DOHH2 (cell line): Measurements from ENCODE around the gene VRK2.
A peak's percentile ranks its signal among the peaks of the same experiment; 100 is the strongest.

Source experiments
- H3F3A ChIP-seq: fragments of 200-600 bp; sonication (generic), shearing (Covaris generic); 2 replicates; pipeline ENCODE4 v1.6.0; 2016; ENCODE audit warnings: antibody characterized with exemption, mild to moderate bottlenecking; ENCODE audit not compliant: control insufficient read depth, insufficient read depth
- H3K27ac ChIP-seq: fragments of 200-600 bp; sonication (generic); 2 replicates; pipeline ENCODE4 v1.5.1; 2014; ENCODE audit warnings: low read depth, mild to moderate bottlenecking, low read length, moderate library complexity
- H3K27me3 ChIP-seq: fragments of 200-600 bp; sonication (generic); 2 replicates; pipeline ENCODE4 v1.6.1; 2014; ENCODE audit warnings: mild to moderate bottlenecking, low read length, mixed read lengths; ENCODE audit not compliant: control insufficient read depth
- H3K36me3 ChIP-seq: fragments of 200-600 bp; sonication (generic); 2 replicates; pipeline ENCODE4 v1.6.1; 2014; ENCODE audit warnings: mild to moderate bottlenecking, low read length, moderate library complexity, mixed read lengths; ENCODE audit not compliant: control insufficient read depth
- H3K4me1 ChIP-seq: fragments of 200-600 bp; sonication (generic); 2 replicates; pipeline ENCODE4 v1.6.1; 2014; ENCODE audit warnings: mild to moderate bottlenecking, low read length, mixed read lengths; ENCODE audit not compliant: control insufficient read depth
- H3K4me2 ChIP-seq: fragments of 200-600 bp; sonication (generic); 2 replicates; pipeline ENCODE4 v1.6.0; 2014; ENCODE audit warnings: mild to moderate bottlenecking, low read length, moderate library complexity
- H3K4me3 ChIP-seq: fragments of 200-600 bp; sonication (generic); 2 replicates; pipeline ENCODE4 v1.5.1; 2014; ENCODE audit warnings: mild to moderate bottlenecking, low read length, mixed read lengths
- H3K79me2 ChIP-seq: fragments of 200-600 bp; sonication (generic); 2 replicates; pipeline ENCODE4 v1.6.1; 2014; ENCODE audit warnings: mild to moderate bottlenecking, low read length, mixed read lengths; ENCODE audit not compliant: control insufficient read depth
- H3K9me2 ChIP-seq: fragments of 200-600 bp; sonication (generic); replicated peaks from 2 replicates; pipeline ENCODE4 v1.6.1; 2014; ENCODE audit warnings: mild to moderate bottlenecking, low read length, mixed read lengths; ENCODE audit not compliant: control insufficient read depth
- H3K9me3 ChIP-seq: fragments of 200-600 bp; sonication (generic); 2 replicates; pipeline ENCODE4 v1.6.1; 2014; ENCODE audit warnings: antibody characterized with exemption, low read length, mixed read lengths; ENCODE audit not compliant: control insufficient read depth, insufficient read depth
- H4K20me1 ChIP-seq: fragments of 200-600 bp; sonication (generic); 2 replicates; pipeline ENCODE4 v1.6.0; 2014; ENCODE audit warnings: low read depth, mild to moderate bottlenecking, antibody characterized with exemption, low read length, moderate library complexity; ENCODE audit not compliant: control insufficient read depth, insufficient read depth
- CTCF ChIP-seq: fragments of 200-600 bp; sonication (generic); IDR thresholded peaks from one replicate; pipeline ENCODE4 v1.5.1; 2014; ENCODE audit warnings: antibody characterized with exemption, mild to moderate bottlenecking, low read depth, low read length; ENCODE audit not compliant: poor library complexity, severe bottlenecking
- EZH2phosphoT487 ChIP-seq: fragments of 200-600 bp; sonication (generic); IDR thresholded peaks from 2 replicates; pipeline ENCODE4 v1.6.1; 2017; ENCODE audit warnings: borderline replicate concordance, mild to moderate bottlenecking, antibody characterized with exemption, low read length, moderate library complexity, mixed read lengths

The VRK2 gene

GRCh38 chr2:58131191-58132011 lies 84.8 kb downstream of the VRK2 start:
- H3K9me2 ChIP-seq, result no peaks in the 10 kb centered on the region
- no peaks in the 10 kb centered on the region for H3K4me1 ChIP-seq
- H3K36me3 ChIP-seq, result peaks cover 12% of the 10 kb centered on the region
- H4K20me1 ChIP-seq, result no peaks in the 10 kb centered on the region
- H3K9me3 ChIP-seq, result no peaks in the 10 kb centered on the region
- H3F3A ChIP-seq, result 0 out of 2 replicates have a peak, but pooled peaks cover 4% of the 10 kb centered on the region
- TF ChIP-seq CTCF (peak; percentile 20), EZH2phosphoT487 (no peak)
- H3K4me2 ChIP-seq, result no peak overlapping the region
- H3K27me3 ChIP-seq, result no peaks in the 10 kb centered on the region
- no peaks in the 10 kb centered on the region for H3K79me2 ChIP-seq
- no peak overlapping the region for H3K27ac ChIP-seq
- H3K4me3 ChIP-seq, result no peak overlapping the region

- Histone ChIP-seq H3K79me2 (no peaks in the 10 kb centered on the region), H3K36me3 (peaks cover 12% of the 10 kb centered on the region), H3K4me2 (no peak overlapping the region), H3K4me1 (no peaks in the 10 kb centered on the region), H3F3A (0 out of 2 replicates have a peak, but pooled peaks cover 4% of the 10 kb centered on the region), H3K27me3 (no peaks in the 10 kb centered on the region), H3K9me2 (no peaks in the 10 kb centered on the region), H3K4me3 (no peak overlapping the region), H3K9me3 (no peaks in the 10 kb centered on the region), H4K20me1 (no peaks in the 10 kb centered on the region), H3K27ac (no peak overlapping the region)
- TF ChIP-seq CTCF (no peak), EZH2phosphoT487 (no peak)
Observed at GRCh38 chr2:58133395-58133794, 86.8 kb downstream of the VRK2 start.

GRCh38 chr2:58135861-58136260 lies 89.3 kb downstream of the VRK2 start:
- Histone ChIP-seq H3K9me3 (no peaks in the 10 kb centered on the region), H3F3A (no peaks in the 10 kb centered on the region), H3K27me3 (no peaks in the 10 kb centered on the region), H3K4me3 (no peak overlapping the region), H4K20me1 (no peaks in the 10 kb centered on the region), H3K9me2 (no peaks in the 10 kb centered on the region), H3K4me1 (no peaks in the 10 kb centered on the region), H3K27ac (no peak overlapping the region), H3K36me3 (peaks cover 12% of the 10 kb centered on the region), H3K79me2 (no peaks in the 10 kb centered on the region), H3K4me2 (no peak overlapping the region)
- TF ChIP-seq CTCF, result no peak
- TF ChIP-seq EZH2phosphoT487, result no peak
